NT2/D1 (cell line): ENCODE measurements around the gene CALHM1.
"Not testable (repeated sequence)": the region's sequence is repeated elsewhere in the genome, so short reads cannot be mapped to it uniquely, and the experiment has no call there.

ENCODE experiments used
- DNase-seq: peaks from one replicate; pipeline ENCODE4 v3.0.0-alpha.2; 2011; ENCODE audit warnings: low read depth, low spot score
- H3K27me3 ChIP-seq: 2 replicates; pipeline ENCODE4 v1.6.0; 2011; ENCODE audit warnings: mild to moderate bottlenecking; ENCODE audit not compliant: insufficient read length, insufficient read depth
- H3K36me3 ChIP-seq: 2 replicates; pipeline ENCODE4 v1.6.1; 2011; ENCODE audit warnings: mild to moderate bottlenecking, low read length, mixed read lengths; ENCODE audit not compliant: insufficient read depth, insufficient read length
- H3K4me1 ChIP-seq: 2 replicates; pipeline ENCODE4 v1.5.1; 2011; ENCODE audit not compliant: insufficient read depth, insufficient read length
- H3K4me3 ChIP-seq: 2 replicates; pipeline ENCODE4 v1.5.1; 2011; ENCODE audit warnings: low read depth; ENCODE audit not compliant: insufficient read length
- H3K9ac ChIP-seq: 2 replicates; pipeline ENCODE4 v1.6.0; 2011; ENCODE audit warnings: low read depth; ENCODE audit not compliant: insufficient read length
- H3K9me3 ChIP-seq: 2 replicates; pipeline ENCODE4 v1.5.1; 2011; ENCODE audit warnings: mild to moderate bottlenecking, low read length; ENCODE audit not compliant: insufficient read depth
- SUZ12 ChIP-seq: IDR thresholded peaks from 2 replicates; pipeline ENCODE4 v1.6.1; 2011; ENCODE audit not compliant: insufficient read length, insufficient read depth; ENCODE audit errors: extremely low read depth
- YY1 ChIP-seq: IDR thresholded peaks from 2 replicates; pipeline ENCODE4 v1.6.1; 2011; ENCODE audit not compliant: insufficient read length, insufficient read depth
- ZNF274 ChIP-seq: IDR thresholded peaks from 2 replicates; pipeline ENCODE4 v1.6.1; 2011; ENCODE audit warnings: mild to moderate bottlenecking, low read depth, low read length

CALHM1 gene, protein sequence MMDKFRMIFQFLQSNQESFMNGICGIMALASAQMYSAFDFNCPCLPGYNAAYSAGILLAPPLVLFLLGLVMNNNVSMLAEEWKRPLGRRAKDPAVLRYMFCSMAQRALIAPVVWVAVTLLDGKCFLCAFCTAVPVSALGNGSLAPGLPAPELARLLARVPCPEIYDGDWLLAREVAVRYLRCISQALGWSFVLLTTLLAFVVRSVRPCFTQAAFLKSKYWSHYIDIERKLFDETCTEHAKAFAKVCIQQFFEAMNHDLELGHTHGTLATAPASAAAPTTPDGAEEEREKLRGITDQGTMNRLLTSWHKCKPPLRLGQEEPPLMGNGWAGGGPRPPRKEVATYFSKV

DNA sequence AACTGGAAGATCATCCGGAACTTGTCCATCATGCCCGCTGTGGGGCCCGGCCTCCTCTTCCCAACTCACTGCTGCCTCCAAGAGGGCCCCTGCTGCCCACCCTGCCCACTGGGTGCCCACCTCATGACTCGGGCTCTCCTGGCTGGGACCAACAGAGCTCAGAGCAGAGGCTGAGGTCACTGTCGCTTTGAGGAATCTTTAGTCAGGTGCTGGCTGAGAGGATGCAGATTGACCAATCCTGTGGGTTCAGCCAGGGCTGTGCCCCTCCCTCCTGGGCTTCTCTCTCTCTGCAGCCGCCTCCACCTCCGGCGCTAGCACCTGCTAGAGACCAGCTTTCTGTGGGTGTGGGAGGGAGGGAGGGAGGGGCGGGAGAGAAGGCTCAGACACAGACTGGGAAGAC is at the start of gene CALHM1:
Gene CALHM1 (minus strand): TSS at position 181 of the 400 bp plus-strand sequence. CDS start 149 bp downstream, at position 32.
- H3K9me3 ChIP-seq: no peaks in the 10 kb centered on the region
- no peaks in the 10 kb centered on the region for H3K27me3 ChIP-seq
- H3K4me1 ChIP-seq: no peaks in the 10 kb centered on the region
- no peak for TF ChIP-seq ZNF274
- no peak for TF ChIP-seq SUZ12
- no peak for TF ChIP-seq YY1
- H3K9ac ChIP-seq: no peak within 1 kb of the TSS
- H3K36me3 ChIP-seq: no peaks in the 10 kb centered on the region
- H3K4me3 ChIP-seq: no peak within 1 kb of the TSS
- DNase-seq: no peak

DNA sequence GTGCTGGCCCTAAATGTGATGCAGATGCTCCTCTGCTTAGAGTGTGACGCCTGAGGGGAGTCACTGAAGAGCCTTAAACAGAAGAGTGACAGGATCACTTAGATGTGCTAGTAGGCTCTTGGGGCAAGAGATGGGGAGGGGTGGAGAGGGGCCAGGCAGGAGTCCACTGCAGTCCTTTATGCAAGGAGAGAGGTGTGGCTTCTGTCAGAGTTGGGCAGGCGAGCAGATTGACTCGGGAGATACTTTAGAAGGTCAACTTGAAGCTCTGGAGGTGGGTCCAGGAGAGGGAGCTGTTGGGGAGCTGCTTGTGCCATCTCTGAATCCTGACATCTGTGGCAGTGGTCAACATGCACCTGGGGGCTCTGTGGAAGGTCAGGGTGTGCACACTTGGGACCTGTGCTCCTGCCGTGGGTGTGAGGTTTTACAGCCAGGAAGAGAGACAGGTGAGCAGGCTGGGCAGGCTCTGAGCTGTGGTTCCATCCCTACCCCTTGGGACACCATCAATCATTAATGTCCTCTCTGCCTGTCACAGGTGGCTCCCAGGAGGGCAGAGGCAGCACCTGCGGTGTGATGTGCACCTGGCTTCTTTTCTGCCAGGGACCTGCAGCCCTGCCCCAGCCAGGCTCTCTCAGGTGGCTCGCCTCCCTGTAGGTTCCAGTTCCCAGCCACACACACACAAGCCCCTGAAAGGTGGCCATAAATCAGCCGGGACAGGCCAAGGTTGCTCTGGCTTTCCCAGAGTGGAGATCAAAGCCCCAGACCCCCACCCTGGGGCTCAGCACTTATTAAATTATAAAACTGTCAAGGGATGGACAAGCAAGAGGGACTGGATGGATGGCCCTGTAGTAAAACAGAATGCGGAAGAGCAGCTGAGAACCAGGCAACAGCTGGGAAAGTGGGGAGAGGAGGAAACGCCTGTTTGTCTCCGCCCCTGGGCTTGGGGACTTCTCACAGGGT is 48.8 kb upstream of the CALHM1 start:
- no peak overlapping the region for H3K4me3 ChIP-seq
- TF ChIP-seq SUZ12: no peak
- no peak for TF ChIP-seq YY1
- TF ChIP-seq ZNF274: no peak
- no peaks in the 10 kb centered on the region for H3K36me3 ChIP-seq
- H3K4me1 ChIP-seq: peaks cover 5% of the 10 kb centered on the region
- no peaks in the 10 kb centered on the region for H3K9me3 ChIP-seq
- no peak overlapping the region for H3K9ac ChIP-seq
- no peak for DNase-seq
- H3K27me3 ChIP-seq: no peaks in the 10 kb centered on the region

DNA sequence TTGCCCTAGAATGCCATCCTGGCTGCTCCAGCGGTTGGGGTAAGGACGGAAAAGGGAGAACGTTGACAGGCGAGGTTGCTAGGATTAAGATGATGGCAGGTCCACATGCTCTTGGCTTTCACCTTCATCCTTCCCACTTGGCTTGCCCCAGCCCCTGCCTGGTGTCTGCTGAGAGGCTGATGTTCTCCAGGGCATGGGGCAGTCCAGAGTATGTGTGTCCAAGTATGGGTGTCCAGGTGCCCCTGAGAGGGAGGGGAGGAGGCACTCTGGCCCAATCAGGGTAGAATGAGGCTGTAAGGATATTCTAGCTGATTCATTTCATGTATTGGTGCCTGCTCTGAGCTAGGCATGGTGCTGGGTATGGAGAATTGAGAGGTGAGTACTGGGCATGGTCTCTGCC is 47.4 kb upstream of the CALHM1 start:
- no peak overlapping the region for H3K9ac ChIP-seq
- no peaks in the 10 kb centered on the region for H3K9me3 ChIP-seq
- H3K4me3 ChIP-seq: no peak overlapping the region
- TF ChIP-seq YY1: no peak
- no peak for TF ChIP-seq ZNF274
- TF ChIP-seq SUZ12: no peak
- H3K4me1 ChIP-seq: peaks cover 5% of the 10 kb centered on the region
- H3K36me3 ChIP-seq: no peaks in the 10 kb centered on the region
- no peak for DNase-seq
- H3K27me3 ChIP-seq: no peaks in the 10 kb centered on the region

DNA sequence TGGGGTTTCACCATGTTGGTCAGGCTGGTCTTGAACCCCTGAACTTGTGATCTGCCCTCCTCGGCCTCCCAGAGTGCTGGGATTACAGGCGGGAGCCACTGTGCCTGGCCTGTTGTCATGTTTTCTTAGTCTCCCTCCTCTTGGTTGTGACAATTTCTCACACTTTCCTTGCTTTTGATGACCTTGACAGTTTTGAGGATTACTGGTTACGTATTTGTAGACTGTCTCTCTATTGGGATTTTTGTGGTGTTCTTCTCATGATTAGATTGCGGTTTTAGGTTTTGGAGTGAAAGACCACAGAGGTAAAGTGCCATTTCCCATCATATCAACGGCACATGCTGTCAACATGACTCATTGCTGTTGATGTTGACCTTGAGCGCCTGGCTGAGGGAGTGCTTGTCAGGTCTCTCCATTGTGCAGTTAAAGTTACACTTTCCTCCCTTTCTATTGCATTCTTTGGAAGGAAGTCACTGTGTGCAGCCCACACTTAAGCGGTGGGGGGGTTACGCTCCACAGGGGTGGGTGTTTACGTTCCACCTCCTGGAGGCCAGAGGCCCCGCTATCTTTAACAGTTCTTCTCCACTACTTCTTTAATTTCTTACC is 45.6 kb upstream of the CALHM1 start:
- peaks cover 13% of the 10 kb centered on the region for H3K4me1 ChIP-seq
- no peak overlapping the region for H3K9ac ChIP-seq
- H3K9me3 ChIP-seq: no peaks in the 10 kb centered on the region
- no peaks in the 10 kb centered on the region for H3K36me3 ChIP-seq
- no peaks in the 10 kb centered on the region for H3K27me3 ChIP-seq
- TF ChIP-seq YY1 (no peak), SUZ12 (no peak), ZNF274 (no peak)
- DNase-seq: no peak
- H3K4me3 ChIP-seq: no peak overlapping the region

DNA sequence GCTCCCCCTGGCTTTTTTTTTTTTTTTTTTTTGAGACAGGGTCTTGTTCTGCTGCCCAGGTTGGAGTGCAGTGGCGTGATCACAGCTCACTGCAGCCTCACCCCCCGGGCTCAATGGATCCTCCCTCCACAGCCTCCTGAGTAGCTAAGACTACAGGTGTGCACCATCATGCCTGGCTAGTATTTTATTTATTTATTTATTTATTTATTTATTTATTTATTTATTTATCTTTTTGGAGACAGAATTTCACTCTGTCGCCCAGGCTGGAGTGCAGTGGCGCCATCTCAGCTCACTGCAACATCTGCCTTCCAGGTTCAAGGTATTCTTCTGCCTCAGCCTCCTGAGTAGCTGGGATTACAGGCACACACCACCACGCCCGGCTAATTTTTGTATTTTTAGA is 45.1 kb upstream of the CALHM1 start:
- not testable (repeated sequence) for H3K36me3 ChIP-seq, H3K4me3 ChIP-seq, H3K27me3 ChIP-seq, H3K9ac ChIP-seq, DNase-seq, H3K9me3 ChIP-seq
- peaks cover 13% of the 10 kb centered on the region for H3K4me1 ChIP-seq

DNA sequence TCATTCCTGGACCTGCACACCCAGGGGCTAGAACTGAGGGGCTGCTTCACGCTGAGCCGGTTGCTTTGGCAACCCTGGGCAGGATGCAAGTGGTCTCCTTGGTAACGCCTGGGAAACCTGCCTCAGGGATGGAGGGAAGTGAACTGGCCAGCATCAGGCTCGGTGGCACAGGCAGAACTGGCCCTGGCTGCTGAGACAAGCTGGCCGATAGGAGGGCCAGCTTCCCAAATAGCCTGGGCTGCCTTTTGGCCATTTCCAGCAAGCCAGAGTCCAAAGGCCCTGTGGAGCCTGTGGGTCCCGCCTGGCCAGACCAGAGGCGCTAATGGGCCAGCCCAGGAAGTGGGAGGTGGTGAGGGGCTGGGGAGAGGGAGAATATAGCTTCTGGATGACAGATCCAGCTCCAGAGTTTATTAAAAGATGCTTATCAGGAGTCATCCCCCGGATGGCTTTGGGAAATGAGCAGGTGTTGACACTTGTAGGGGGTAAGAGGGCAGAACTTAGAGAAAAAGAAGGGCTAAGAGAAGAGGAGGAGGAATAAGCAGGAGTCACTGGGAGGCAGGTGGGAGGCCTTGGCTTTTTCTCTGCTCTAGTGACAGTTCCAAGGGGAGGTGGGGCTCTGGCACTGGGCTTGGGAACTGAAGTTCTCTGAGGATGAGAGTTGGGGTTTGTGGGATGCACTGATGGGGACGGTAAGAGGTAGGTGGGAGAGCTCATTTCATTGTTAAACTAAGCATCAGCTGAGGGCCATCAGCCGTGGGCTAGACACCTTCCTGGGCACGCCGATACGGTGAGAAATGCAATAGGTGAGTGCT is 44.4 kb upstream of the CALHM1 start:
- DNase-seq: no peak
- Histone ChIP-seq H3K4me1 (peaks cover 13% of the 10 kb centered on the region), H3K9ac (no peak overlapping the region), H3K36me3 (no peaks in the 10 kb centered on the region), H3K27me3 (no peaks in the 10 kb centered on the region), H3K4me3 (no peak overlapping the region), H3K9me3 (no peaks in the 10 kb centered on the region)
- TF ChIP-seq SUZ12: no peak

DNA sequence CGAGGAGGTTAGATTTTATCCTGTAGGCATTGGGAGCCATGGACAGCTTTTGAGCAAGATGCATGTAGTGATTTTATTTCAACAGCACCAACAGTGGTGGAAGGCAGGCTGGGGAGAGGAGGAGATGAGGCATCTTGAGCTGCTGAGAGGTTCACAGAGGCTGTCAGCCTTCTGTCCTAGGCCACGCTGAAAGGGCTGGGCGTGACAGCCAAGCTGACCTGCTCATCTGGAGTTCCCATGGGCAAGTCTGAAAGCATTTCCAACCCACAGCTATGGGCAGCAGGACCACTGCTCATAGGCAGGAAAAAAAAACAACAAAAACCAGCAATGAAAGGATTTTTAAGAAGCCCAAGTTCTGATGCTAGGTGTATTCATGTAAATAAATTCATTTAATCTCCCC is 42.5 kb upstream of the CALHM1 start:
- no peak for DNase-seq
- H3K9ac ChIP-seq: no peak overlapping the region
- peaks cover 10% of the 10 kb centered on the region for H3K4me1 ChIP-seq
- no peaks in the 10 kb centered on the region for H3K36me3 ChIP-seq
- no peak for TF ChIP-seq ZNF274
- TF ChIP-seq YY1: no peak
- no peak for TF ChIP-seq SUZ12
- no peaks in the 10 kb centered on the region for H3K9me3 ChIP-seq
- H3K27me3 ChIP-seq: peaks cover 7% of the 10 kb centered on the region
- no peak overlapping the region for H3K4me3 ChIP-seq
